ENCODE results near the gene LDAF1. TPM values are rescaled to one million over a fixed set of nuclear protein-coding genes. Genes with fewer than 3 reads are reported as not detected.
"Not testable (repeated sequence)": the region's sequence is repeated elsewhere in the genome, so short reads cannot be mapped to it uniquely, and the experiment has no call there.

The LDAF1 gene
- polyA plus RNA-seq, 1 experiment, result 31.1 TPM

DNA sequence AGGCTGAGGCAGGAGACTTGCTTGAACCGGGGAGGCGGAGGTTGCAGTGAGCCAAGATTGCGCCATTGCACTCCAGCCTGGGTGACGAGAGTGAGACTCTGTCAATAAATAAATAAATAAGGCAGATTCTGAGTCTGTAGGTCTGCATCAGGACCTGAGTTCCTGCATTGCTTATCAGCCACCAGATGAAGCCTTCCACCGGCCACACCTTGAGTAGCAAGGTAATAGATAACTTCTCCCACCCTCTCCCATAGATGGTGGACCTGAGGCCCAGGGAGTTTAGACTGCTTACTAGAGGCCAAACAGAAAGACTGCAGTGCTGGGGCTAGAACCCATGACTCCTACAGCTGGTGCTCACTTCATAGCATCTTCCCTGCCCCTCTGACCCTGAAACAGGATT lies 30.8 kb downstream of the LDAF1 start:
- POLR2A ChIA-PET, result no interaction called here
- TF ChIP-seq, protein P1, sequence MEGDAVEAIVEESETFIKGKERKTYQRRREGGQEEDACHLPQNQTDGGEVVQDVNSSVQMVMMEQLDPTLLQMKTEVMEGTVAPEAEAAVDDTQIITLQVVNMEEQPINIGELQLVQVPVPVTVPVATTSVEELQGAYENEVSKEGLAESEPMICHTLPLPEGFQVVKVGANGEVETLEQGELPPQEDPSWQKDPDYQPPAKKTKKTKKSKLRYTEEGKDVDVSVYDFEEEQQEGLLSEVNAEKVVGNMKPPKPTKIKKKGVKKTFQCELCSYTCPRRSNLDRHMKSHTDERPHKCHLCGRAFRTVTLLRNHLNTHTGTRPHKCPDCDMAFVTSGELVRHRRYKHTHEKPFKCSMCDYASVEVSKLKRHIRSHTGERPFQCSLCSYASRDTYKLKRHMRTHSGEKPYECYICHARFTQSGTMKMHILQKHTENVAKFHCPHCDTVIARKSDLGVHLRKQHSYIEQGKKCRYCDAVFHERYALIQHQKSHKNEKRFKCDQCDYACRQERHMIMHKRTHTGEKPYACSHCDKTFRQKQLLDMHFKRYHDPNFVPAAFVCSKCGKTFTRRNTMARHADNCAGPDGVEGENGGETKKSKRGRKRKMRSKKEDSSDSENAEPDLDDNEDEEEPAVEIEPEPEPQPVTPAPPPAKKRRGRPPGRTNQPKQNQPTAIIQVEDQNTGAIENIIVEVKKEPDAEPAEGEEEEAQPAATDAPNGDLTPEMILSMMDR (IDR thresholded peaks at IDR 0.05; ENCODE audit: insufficient read depth, low read depth, low read length), result no peak
- H3K36me3 ChIP-seq (ENCODE audit: control insufficient read depth, insufficient read depth, low read length), result no peaks in the 10 kb centered on the region
- DNase-seq (ENCODE audit: low read depth), result no peak
- CTCF ChIA-PET, result interaction anchor here (0.7 to 4.3 kb wide), 24 partner anchors 7 to 1506 kb away, joined by 3 to 30 read pairs (median 6); partner anchors contain the start of genes CRYM and LDAF1
- H3K27me3 ChIP-seq (ENCODE audit: control insufficient read depth, insufficient read depth, low read length), result no peaks in the 10 kb centered on the region; the same call in 1 of the 2 replicates
- H3K4me3 ChIP-seq (ENCODE audit: low read depth, low read length), result no peak overlapping the region

GRCh38 chr16:21190013-21190412 lies 31.5 kb downstream of the LDAF1 start:
- DNase-seq (ENCODE audit: low read depth), result no peak
- no peak overlapping the region for H3K4me3 ChIP-seq (ENCODE audit: low read depth, low read length)
- CTCF ChIA-PET, result interaction anchor here (0.8 to 4.3 kb wide), 10 partner anchors 10 to 113 kb away, joined by 3 to 30 read pairs (median 10); partner anchors contain the start of gene CRYM
- POLR2A ChIA-PET, result no interaction called here
- TF ChIP-seq, protein P1 (IDR thresholded peaks at IDR 0.05; ENCODE audit: insufficient read depth, low read depth, low read length), result no peak
- no peaks in the 10 kb centered on the region; the same call in 1 of the 2 replicates for H3K27me3 ChIP-seq (ENCODE audit: control insufficient read depth, insufficient read depth, low read length)
- no peaks in the 10 kb centered on the region for H3K36me3 ChIP-seq (ENCODE audit: control insufficient read depth, insufficient read depth, low read length)

- Histone ChIP-seq H3K36me3 (ENCODE audit: control insufficient read depth, insufficient read depth, low read length) (no peaks in the 10 kb centered on the region), H3K27me3 (ENCODE audit: control insufficient read depth, insufficient read depth, low read length) (no peaks in the 10 kb centered on the region; the same call in 1 of the 2 replicates), H3K4me3 (ENCODE audit: low read depth, low read length) (no peak overlapping the region)
- no peak for DNase-seq (ENCODE audit: low read depth)
- TF ChIP-seq, protein P1 (IDR thresholded peaks at IDR 0.05; ENCODE audit: insufficient read depth, low read depth, low read length), result no peak
- POLR2A ChIA-PET, result no interaction called here
- CTCF ChIA-PET, result interaction anchor here (0.6 to 4.3 kb wide), 7 partner anchors 13 to 110 kb away, joined by 3 to 30 read pairs (median 3); no protein-coding TSS in a partner anchor
Measured at GRCh38 chr16:21190599-21190998, 32.1 kb downstream of the LDAF1 start.

- ChIA-PET CTCF (interaction anchor here (1.3 to 1.9 kb wide), 3 partner anchors 10 to 107 kb away, joined by 3 to 10 read pairs (median 4); no protein-coding TSS in a partner anchor), POLR2A (no interaction called here)
- Histone ChIP-seq H3K4me3 (ENCODE audit: low read depth, low read length) (no peak overlapping the region), H3K27me3 (ENCODE audit: control insufficient read depth, insufficient read depth, low read length) (peaks cover 2% of the 10 kb centered on the region; the same call in 1 of the 2 replicates), H3K36me3 (ENCODE audit: control insufficient read depth, insufficient read depth, low read length) (no peaks in the 10 kb centered on the region)
- TF ChIP-seq, protein P1 (IDR thresholded peaks at IDR 0.05; ENCODE audit: insufficient read depth, low read depth, low read length), result no peak
- DNase-seq (ENCODE audit: low read depth), result no peak
Measured at GRCh38 chr16:21192991-21193390, 34.5 kb downstream of the LDAF1 start.

- Histone ChIP-seq H3K27me3 (ENCODE audit: control insufficient read depth, insufficient read depth, low read length) (peaks cover 3% of the 10 kb centered on the region; the same call in 1 of the 2 replicates), H3K36me3 (ENCODE audit: control insufficient read depth, insufficient read depth, low read length) (no peaks in the 10 kb centered on the region), H3K4me3 (ENCODE audit: low read depth, low read length) (no peak overlapping the region)
- POLR2A ChIA-PET, result no interaction called here
- TF ChIP-seq, protein P1 (IDR thresholded peaks at IDR 0.05; ENCODE audit: insufficient read depth, low read depth, low read length), result no peak
- CTCF ChIA-PET, result interaction anchor here (0.9 to 1.2 kb wide), 4 partner anchors 38 to 106 kb away, joined by 3 to 4 read pairs (median 4); no protein-coding TSS in a partner anchor
- DNase-seq (ENCODE audit: low read depth), result no peak
Measured at GRCh38 chr16:21194771-21195301, 36.4 kb downstream of the LDAF1 start.

GRCh38 chr16:21195330-21195729 lies 36.9 kb downstream of the LDAF1 start:
- POLR2A ChIA-PET; DNase-seq (ENCODE audit: low read depth); H3K4me3 ChIP-seq (ENCODE audit: low read depth, low read length); H3K27me3 ChIP-seq (ENCODE audit: control insufficient read depth, insufficient read depth, low read length); H3K36me3 ChIP-seq (ENCODE audit: control insufficient read depth, insufficient read depth, low read length): not testable (repeated sequence)
- CTCF ChIA-PET, result interaction anchor here (1.0 to 2.1 kb wide), 4 partner anchors 39 to 105 kb away, joined by 4 to 6 read pairs (median 4); no protein-coding TSS in a partner anchor

All from BJ (cell line).